ENCODE measurements around the gene WDR46.
"Not testable (repeated sequence)": the region's sequence is repeated elsewhere in the genome, so short reads cannot be mapped to it uniquely, and the experiment has no call there.

WDR46 gene

DNA sequence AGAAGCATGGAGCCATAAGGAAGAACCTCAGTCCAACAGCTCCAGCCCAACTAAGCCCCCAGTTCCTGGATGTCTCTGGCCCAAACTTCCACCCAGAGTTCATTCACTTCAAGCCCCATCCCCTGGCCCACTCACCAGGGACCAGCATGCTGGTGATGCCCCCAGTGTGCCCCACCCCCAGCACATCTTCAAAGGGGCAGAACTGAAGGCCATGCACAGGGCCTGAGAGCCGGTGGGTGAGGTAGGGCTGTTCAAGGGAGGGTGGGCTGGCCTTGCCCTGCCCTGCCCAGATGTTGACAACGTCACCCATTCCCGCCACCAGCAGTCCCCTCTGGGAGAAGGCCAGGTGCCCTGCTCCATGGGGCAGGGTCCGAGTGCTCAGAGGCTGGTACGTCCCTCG lies 8.5 kb downstream of the WDR46 start:
- Histone ChIP-seq H3K27me3 (ENCODE audit: control insufficient read depth in 1 of 2, insufficient read depth in 2 of 2, low read length in 2 of 2) (no peaks in the 10 kb centered on the region), H3K4me1 (ENCODE audit: control insufficient read depth, insufficient read depth, low read length) (peaks cover 34% of the 10 kb centered on the region), H3K36me3 (ENCODE audit: control insufficient read depth in 2 of 2, insufficient read depth in 2 of 2, low read length in 2 of 2) (peaks cover 24 to 37% of the 10 kb centered on the region in 2 donors), H3K4me3 (ENCODE audit: low read length in 2 of 2) (no peak overlapping the region), H3K27ac (ENCODE audit: low read length) (peak overlapping the region; percentile 11), H3K9ac (ENCODE audit: low read length in 2 of 2) (no peak overlapping the region), H3K9me3 (ENCODE audit: control insufficient read depth in 2 of 2, low read length in 2 of 2) (no peaks in the 10 kb centered on the region)

- peak overlapping the region; percentile 11 for H3K27ac ChIP-seq (ENCODE audit: low read length)
- H3K9me3 ChIP-seq (ENCODE audit: control insufficient read depth in 2 of 2, low read length in 2 of 2), result no peaks in the 10 kb centered on the region
- no peak overlapping the region for H3K4me3 ChIP-seq (ENCODE audit: low read length in 2 of 2)
- H3K4me1 ChIP-seq (ENCODE audit: control insufficient read depth, insufficient read depth, low read length), result peaks cover 37% of the 10 kb centered on the region
- no peaks in the 10 kb centered on the region for H3K27me3 ChIP-seq (ENCODE audit: control insufficient read depth in 1 of 2, insufficient read depth in 2 of 2, low read length in 2 of 2)
- no peak overlapping the region for H3K9ac ChIP-seq (ENCODE audit: low read length in 2 of 2)
- H3K36me3 ChIP-seq (ENCODE audit: control insufficient read depth in 2 of 2, insufficient read depth in 2 of 2, low read length in 2 of 2), result peaks cover 22 to 40% of the 10 kb centered on the region in 2 donors
Observed at GRCh38 chr6:33279971-33280511, 9.0 kb downstream of the WDR46 start.

- Histone ChIP-seq H3K27ac (ENCODE audit: low read length) (peak overlapping the region; percentile 11), H3K4me1 (ENCODE audit: control insufficient read depth, insufficient read depth, low read length) (peaks cover 41% of the 10 kb centered on the region), H3K4me3 (ENCODE audit: low read length in 2 of 2) (no peak overlapping the region), H3K36me3 (ENCODE audit: control insufficient read depth in 2 of 2, insufficient read depth in 2 of 2, low read length in 2 of 2) (peaks cover 26 to 41% of the 10 kb centered on the region in 2 donors), H3K9me3 (ENCODE audit: control insufficient read depth in 2 of 2, low read length in 2 of 2) (no peaks in the 10 kb centered on the region), H3K9ac (ENCODE audit: low read length in 2 of 2) (no peak overlapping the region), H3K27me3 (ENCODE audit: control insufficient read depth in 1 of 2, insufficient read depth in 2 of 2, low read length in 2 of 2) (no peaks in the 10 kb centered on the region)
Observed at GRCh38 chr6:33279257-33279695, 9.8 kb downstream of the WDR46 start.

DNA sequence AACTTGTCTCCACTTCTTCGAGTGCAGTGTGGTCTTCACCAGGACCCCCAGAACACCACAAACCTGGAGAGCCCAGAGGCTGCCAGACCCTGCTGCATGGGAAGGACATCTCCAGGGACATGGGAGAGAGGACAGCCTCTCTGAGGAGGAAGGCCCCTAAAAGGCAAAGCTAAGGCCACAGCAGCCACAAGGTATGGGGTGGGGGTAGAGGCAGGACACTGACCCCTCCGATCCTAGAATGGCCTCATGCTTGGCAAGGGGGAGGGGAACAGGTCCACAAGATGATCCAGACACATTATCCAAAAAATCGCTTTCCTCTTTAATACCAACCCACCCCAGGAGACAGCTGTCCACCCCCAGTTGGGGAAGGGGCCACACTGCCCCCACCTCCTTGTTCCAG lies 10.2 kb downstream of the WDR46 start:
- Histone ChIP-seq H3K9me3 (ENCODE audit: control insufficient read depth in 2 of 2, low read length in 2 of 2) (no peaks in the 10 kb centered on the region), H3K9ac (ENCODE audit: low read length in 2 of 2) (no peak overlapping the region), H3K4me1 (ENCODE audit: control insufficient read depth, insufficient read depth, low read length) (peaks cover 46% of the 10 kb centered on the region), H3K27me3 (ENCODE audit: control insufficient read depth in 1 of 2, insufficient read depth in 2 of 2, low read length in 2 of 2) (no peaks in the 10 kb centered on the region), H3K36me3 (ENCODE audit: control insufficient read depth in 2 of 2, insufficient read depth in 2 of 2, low read length in 2 of 2) (peaks cover 25 to 46% of the 10 kb centered on the region in 2 donors), H3K4me3 (ENCODE audit: low read length in 2 of 2) (no peak overlapping the region), H3K27ac (ENCODE audit: low read length) (no peak overlapping the region)

DNA sequence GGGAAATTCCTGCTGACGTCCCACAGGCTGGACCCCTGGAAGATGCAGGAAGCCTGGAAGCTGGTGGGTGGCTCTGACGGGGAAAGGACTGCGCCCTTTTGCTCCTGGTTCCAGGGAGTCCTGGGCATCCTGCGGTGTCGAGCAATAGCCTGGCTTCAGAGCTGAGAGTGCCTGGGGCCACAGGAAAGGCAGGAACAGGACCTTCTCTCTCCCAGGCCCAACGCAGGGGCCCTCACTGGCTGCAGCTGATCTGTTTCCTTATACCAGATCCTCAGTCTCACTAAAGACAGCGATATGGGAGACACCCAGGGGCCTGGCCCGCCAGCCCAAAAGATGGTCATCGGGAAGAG lies 10.7 kb downstream of the WDR46 start:
- H3K4me3 ChIP-seq (ENCODE audit: low read length in 2 of 2), result peak overlapping the region in 1 of 2 donors; percentile 81
- no peaks in the 10 kb centered on the region for H3K9me3 ChIP-seq (ENCODE audit: control insufficient read depth in 2 of 2, low read length in 2 of 2)
- no peaks in the 10 kb centered on the region for H3K27me3 ChIP-seq (ENCODE audit: control insufficient read depth in 1 of 2, insufficient read depth in 2 of 2, low read length in 2 of 2)
- H3K9ac ChIP-seq (ENCODE audit: low read length in 2 of 2), result no peak overlapping the region
- H3K27ac ChIP-seq (ENCODE audit: low read length), result peak overlapping the region; percentile 77
- H3K4me1 ChIP-seq (ENCODE audit: control insufficient read depth, insufficient read depth, low read length), result peaks cover 48% of the 10 kb centered on the region
- peaks cover 25 to 45% of the 10 kb centered on the region in 2 donors for H3K36me3 ChIP-seq (ENCODE audit: control insufficient read depth in 2 of 2, insufficient read depth in 2 of 2, low read length in 2 of 2)

DNA sequence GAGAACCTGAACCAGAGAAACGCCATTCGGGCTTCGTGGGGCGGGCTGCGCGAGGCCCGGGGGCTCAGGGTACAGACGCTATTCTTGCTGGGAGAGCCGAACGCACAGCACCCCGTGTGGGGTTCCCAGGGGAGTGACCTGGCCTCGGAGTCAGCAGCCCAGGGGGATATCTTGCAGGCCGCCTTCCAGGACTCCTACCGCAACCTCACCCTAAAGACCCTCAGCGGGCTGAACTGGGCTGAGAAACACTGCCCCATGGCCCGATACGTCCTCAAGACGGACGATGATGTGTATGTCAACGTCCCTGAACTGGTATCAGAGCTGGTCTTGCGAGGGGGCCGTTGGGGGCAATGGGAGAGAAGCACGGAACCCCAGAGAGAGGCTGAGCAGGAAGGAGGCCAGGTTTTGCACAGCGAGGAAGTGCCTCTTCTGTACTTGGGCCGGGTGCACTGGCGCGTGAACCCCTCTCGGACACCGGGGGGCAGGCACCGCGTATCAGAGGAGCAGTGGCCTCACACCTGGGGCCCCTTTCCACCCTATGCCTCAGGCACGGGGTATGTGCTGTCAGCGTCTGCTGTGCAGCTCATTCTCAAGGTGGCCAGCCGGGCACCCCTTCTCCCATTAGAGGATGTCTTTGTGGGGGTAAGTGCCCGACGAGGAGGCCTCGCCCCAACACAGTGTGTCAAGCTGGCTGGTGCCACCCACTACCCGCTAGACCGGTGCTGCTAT lies 11.2 kb downstream of the WDR46 start:
- peak overlapping the region; percentile 76 to 81 for H3K4me3 ChIP-seq (ENCODE audit: low read length in 2 of 2)
- no peaks in the 10 kb centered on the region for H3K27me3 ChIP-seq (ENCODE audit: control insufficient read depth in 1 of 2, insufficient read depth in 2 of 2, low read length in 2 of 2)
- H3K4me1 ChIP-seq (ENCODE audit: control insufficient read depth, insufficient read depth, low read length), result peaks cover 54% of the 10 kb centered on the region
- H3K9ac ChIP-seq (ENCODE audit: low read length in 2 of 2), result peak overlapping the region; percentile 66 to 68
- peaks cover 29 to 48% of the 10 kb centered on the region in 2 donors for H3K36me3 ChIP-seq (ENCODE audit: control insufficient read depth in 2 of 2, insufficient read depth in 2 of 2, low read length in 2 of 2)
- no peaks in the 10 kb centered on the region for H3K9me3 ChIP-seq (ENCODE audit: control insufficient read depth in 2 of 2, low read length in 2 of 2)
- H3K27ac ChIP-seq (ENCODE audit: low read length), result peak overlapping the region; percentile 77

- Histone ChIP-seq H3K27me3 (ENCODE audit: control insufficient read depth in 1 of 2, insufficient read depth in 2 of 2, low read length in 2 of 2) (no peaks in the 10 kb centered on the region), H3K27ac (ENCODE audit: low read length) (peak within 1 kb of the TSS; percentile 77), H3K4me3 (ENCODE audit: low read length in 2 of 2) (peak within 1 kb of the TSS; percentile 76 to 81), H3K36me3 (ENCODE audit: control insufficient read depth in 2 of 2, insufficient read depth in 2 of 2, low read length in 2 of 2) (peaks cover 24 to 40% of the 10 kb centered on the region in 2 donors), H3K9me3 (ENCODE audit: control insufficient read depth in 2 of 2, low read length in 2 of 2) (no peaks in the 10 kb centered on the region), H3K9ac (ENCODE audit: low read length in 2 of 2) (peak within 1 kb of the TSS; percentile 66 to 68), H3K4me1 (ENCODE audit: control insufficient read depth, insufficient read depth, low read length) (peaks cover 60% of the 10 kb centered on the region)
Observed at GRCh38 chr6:33276864-33277662, 12.0 kb downstream of the WDR46 start, which contains the start of gene B3GALT4. Gene B3GALT4 (plus strand): TSS chr6:33277123. CDS start chr6:33277420, 297 bp downstream.

- H3K36me3 ChIP-seq (ENCODE audit: control insufficient read depth in 2 of 2, insufficient read depth in 2 of 2, low read length in 2 of 2), result peaks cover 23 to 39% of the 10 kb centered on the region in 2 donors
- peak overlapping the region; percentile 66 to 68 for H3K9ac ChIP-seq (ENCODE audit: low read length in 2 of 2)
- peak overlapping the region; percentile 77 for H3K27ac ChIP-seq (ENCODE audit: low read length)
- H3K4me1 ChIP-seq (ENCODE audit: control insufficient read depth, insufficient read depth, low read length), result peaks cover 62% of the 10 kb centered on the region
- peak overlapping the region; percentile 76 to 81 for H3K4me3 ChIP-seq (ENCODE audit: low read length in 2 of 2)
- no peaks in the 10 kb centered on the region for H3K27me3 ChIP-seq (ENCODE audit: control insufficient read depth in 1 of 2, insufficient read depth in 2 of 2, low read length in 2 of 2)
- no peaks in the 10 kb centered on the region for H3K9me3 ChIP-seq (ENCODE audit: control insufficient read depth in 2 of 2, low read length in 2 of 2)
Observed at GRCh38 chr6:33276581-33276863, 12.5 kb downstream of the WDR46 start.

DNA sequence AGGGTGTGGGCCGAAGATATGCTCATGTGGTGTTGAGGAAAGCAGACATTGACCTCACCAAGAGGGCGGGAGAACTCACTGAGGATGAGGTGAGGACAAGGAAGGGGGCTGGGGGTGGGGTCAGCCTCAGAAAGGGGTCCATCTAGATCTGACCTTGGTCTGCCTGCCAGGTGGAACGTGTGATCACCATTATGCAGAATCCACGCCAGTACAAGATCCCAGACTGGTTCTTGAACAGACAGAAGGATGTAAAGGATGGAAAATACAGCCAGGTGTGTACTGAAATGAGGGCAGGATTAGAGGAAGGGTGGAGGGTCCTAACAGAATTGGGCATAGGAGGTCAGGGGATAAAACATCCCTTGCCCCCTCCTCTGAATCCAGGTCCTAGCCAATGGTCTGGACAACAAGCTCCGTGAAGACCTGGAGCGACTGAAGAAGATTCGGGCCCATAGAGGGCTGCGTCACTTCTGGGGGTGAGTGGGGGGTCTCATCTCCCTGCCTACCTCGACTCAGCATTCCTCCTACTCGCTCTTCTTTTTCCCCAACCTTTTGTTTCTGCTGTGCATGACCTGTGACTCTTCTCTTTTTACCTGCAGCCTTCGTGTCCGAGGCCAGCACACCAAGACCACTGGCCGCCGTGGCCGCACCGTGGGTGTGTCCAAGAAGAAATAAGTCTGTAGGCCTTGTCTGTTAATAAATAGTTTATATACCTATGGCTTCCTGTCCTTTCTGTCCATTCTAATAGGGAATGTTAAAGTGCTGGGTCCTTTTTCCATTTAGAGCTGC lies 13.1 kb downstream of the WDR46 start:
- not testable (repeated sequence) for H3K27me3 ChIP-seq (ENCODE audit: control insufficient read depth in 1 of 2, insufficient read depth in 2 of 2, low read length in 2 of 2); H3K9me3 ChIP-seq (ENCODE audit: control insufficient read depth in 2 of 2, low read length in 2 of 2)
- Histone ChIP-seq H3K9ac (ENCODE audit: low read length in 2 of 2) (peak overlapping the region in 1 of 2 donors; percentile 66), H3K4me1 (ENCODE audit: control insufficient read depth, insufficient read depth, low read length) (peaks cover 66% of the 10 kb centered on the region), H3K36me3 (ENCODE audit: control insufficient read depth in 2 of 2, insufficient read depth in 2 of 2, low read length in 2 of 2) (peaks cover 23 to 39% of the 10 kb centered on the region in 2 donors), H3K4me3 (ENCODE audit: low read length in 2 of 2) (peak overlapping the region; percentile 76 to 81), H3K27ac (ENCODE audit: low read length) (peak overlapping the region; percentile 77)

All from stomach smooth muscle (tissue), 2 donors.